Uterus (tissue), 4 donors: ENCODE results near the gene DNAAF6. TPM values are rescaled to one million over a fixed set of nuclear protein-coding genes. Genes with fewer than 3 reads are reported as not detected.

Experiments
- DNase-seq, 2 donors: peaks; one replicate each; pipeline ENCODE4 v3.0.0-alpha.2; 2019 to 2020
- H3K27ac ChIP-seq, 2 donors: fragments of 200-600 bp; sonication (generic); 1 replicate in 1 of 2; 2 replicates in 1 of 2; pipeline ENCODE4 v1.5.1; 2016 to 2018
- H3K27me3 ChIP-seq, 2 donors: fragments of 200-600 bp; sonication (generic); one replicate each; pipeline ENCODE4 v1.5.1; 2018 to 2019; ENCODE audit warnings: control low read depth in 1 of 2
- H3K36me3 ChIP-seq, 2 donors: fragments of 200-600 bp; sonication (generic); one replicate each; pipeline ENCODE4 v1.5.1; 2019; ENCODE audit warnings: control low read depth in 1 of 2
- H3K4me1 ChIP-seq, 2 donors: fragments of 200-600 bp; sonication (generic); one replicate each; pipeline ENCODE4 v1.5.1; 2018 to 2019; ENCODE audit warnings: control low read depth in 1 of 2
- H3K4me3 ChIP-seq, 2 donors: fragments of 200-600 bp; sonication (generic); 1 replicate in 1 of 2; 2 replicates in 1 of 2; pipeline ENCODE4 v1.5.1; 2018 to 2019; ENCODE audit warnings: mild to moderate bottlenecking in 1 of 2
- H3K9me3 ChIP-seq, 2 donors: fragments of 200-600 bp; sonication (generic); one replicate each; pipeline ENCODE4 v1.5.1; 2019; ENCODE audit warnings: control low read depth in 1 of 2
- CTCF ChIP-seq, 4 experiments: fragments of 200-600 bp in 2 of 4; fragments of 450-650 bp in 2 of 4; sonication (generic) in 2 of 4; IDR thresholded peaks; one replicate each; pipeline ENCODE4 v1.5.1; 2016 to 2019; ENCODE audit warnings: antibody characterized with exemption in 4 of 4, mild to moderate bottlenecking in 2 of 4, moderate library complexity in 1 of 4
- POLR2A ChIP-seq, 2 donors: fragments of 450-650 bp; IDR thresholded peaks; one replicate each; pipeline ENCODE4 v1.6.1; 2016; ENCODE audit warnings: antibody characterized with exemption in 2 of 2, mild to moderate bottlenecking in 1 of 2, moderate library complexity in 1 of 2
- intact Hi-C: fragments of 100-400 bp; cut with DNase I; formaldehyde crosslinking; loops from one replicate; pipeline ENCODE4 v1.15.1; 2023; ENCODE audit warnings: low total_unique reads
- total RNA-seq, 4 donors: library from RNA; depleted of rRNA in 3 of 4; stranded (reverse); fragments of >200 nt in 3 of 4; gene quantifications; one replicate each; pipeline versions ENCODE4 v1.1.0 to v1.2.4, GENCODE V29; 2014 to 2023
- donor health status: DM: yes; HTN: yes; CAD: no.

DNAAF6 gene
- total RNA-seq, 4 donors from 2014 or later: 0.48 TPM; not detected in 3

- Histone ChIP-seq H3K27me3 (no peaks in the 10 kb centered on the region), H3K9me3 (no peaks in the 10 kb centered on the region), H3K4me3 (no peak overlapping the region), H3K27ac (no peak overlapping the region), H3K4me1 (no peaks in the 10 kb centered on the region), H3K36me3 (no peaks in the 10 kb centered on the region)
- intact Hi-C loops: no loop called here
- TF ChIP-seq POLR2A (IDR thresholded peaks at IDR 0.05): no peak
- no peak for TF ChIP-seq CTCF (IDR thresholded peaks at IDR 0.05)
- no peak for DNase-seq
These were observed 270 bp downstream of the DNAAF6 start for GRCh38 chrX:107206697-107207065.

- H3K4me3 ChIP-seq: no peak overlapping the region
- TF ChIP-seq CTCF (IDR thresholded peaks at IDR 0.05) (no peak), POLR2A (IDR thresholded peaks at IDR 0.05) (no peak)
- intact Hi-C loops: no loop called here
These were observed 678 bp downstream of the DNAAF6 start for GRCh38 chrX:107207089-107207488.

DNA sequence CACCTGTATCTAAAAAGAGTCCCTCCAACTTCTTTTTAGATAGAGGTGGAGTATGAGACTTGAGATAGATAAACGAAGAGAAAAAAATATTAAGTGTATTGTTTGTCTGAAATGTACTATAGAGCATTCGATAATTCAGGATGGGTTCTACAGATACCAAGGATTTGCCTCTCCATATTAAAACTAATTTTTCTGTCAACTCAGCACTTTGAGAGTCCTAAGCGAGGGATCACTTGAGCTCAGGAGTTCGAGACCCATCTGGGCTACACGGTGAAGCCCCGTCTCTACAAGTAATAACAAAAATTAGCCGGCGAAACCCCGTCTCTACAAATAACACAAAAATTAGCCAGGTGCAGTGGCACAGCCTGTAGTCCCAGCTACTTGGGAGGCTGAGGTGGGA lies 1.5 kb downstream of the DNAAF6 start:
- Histone ChIP-seq H3K36me3 (no peaks in the 10 kb centered on the region), H3K27ac (no peak overlapping the region), H3K4me3 (no peak overlapping the region), H3K4me1 (no peaks in the 10 kb centered on the region), H3K9me3 (no peaks in the 10 kb centered on the region), H3K27me3 (no peaks in the 10 kb centered on the region)
- TF ChIP-seq CTCF (IDR thresholded peaks at IDR 0.05) (no peak), POLR2A (IDR thresholded peaks at IDR 0.05) (no peak)
- intact Hi-C loops: no loop called here
- no peak for DNase-seq

More at GRCh38 chrX:107207089-107207488, 678 bp downstream of the DNAAF6 start:
- Histone ChIP-seq H3K9me3 (no peaks in the 10 kb centered on the region), H3K27ac (no peak overlapping the region), H3K4me1 (no peaks in the 10 kb centered on the region), H3K36me3 (no peaks in the 10 kb centered on the region), H3K27me3 (no peaks in the 10 kb centered on the region)
- no peak for DNase-seq

GRCh38 chrX:107213477-107213876 lies 7.1 kb downstream of the DNAAF6 start:
- Histone ChIP-seq H3K9me3 (no peaks in the 10 kb centered on the region), H3K27ac (no peak overlapping the region), H3K4me1 (no peaks in the 10 kb centered on the region), H3K4me3 (no peak overlapping the region), H3K27me3 (no peaks in the 10 kb centered on the region), H3K36me3 (no peaks in the 10 kb centered on the region)
- no peak for DNase-seq
- intact Hi-C loops: no loop called here
- TF ChIP-seq POLR2A (IDR thresholded peaks at IDR 0.05) (no peak), CTCF (IDR thresholded peaks at IDR 0.05) (no peak)

GRCh38 chrX:107226757-107227156 lies 20.3 kb downstream of the DNAAF6 start:
- Histone ChIP-seq H3K4me1 (no peaks in the 10 kb centered on the region), H3K27me3 (no peaks in the 10 kb centered on the region), H3K9me3 (no peaks in the 10 kb centered on the region), H3K4me3 (no peak overlapping the region), H3K36me3 (no peaks in the 10 kb centered on the region), H3K27ac (no peak overlapping the region)
- no peak for DNase-seq
- TF ChIP-seq CTCF (IDR thresholded peaks at IDR 0.05) (no peak), POLR2A (IDR thresholded peaks at IDR 0.05) (no peak)
- intact Hi-C loops: no loop called here
